KMS-11 (cell line): Measurements from ENCODE around the gene TIAM1.

ENCODE experiments used
- H2AFZ ChIP-seq: fragments of 200-600 bp; sonication (generic); 2 replicates; pipeline ENCODE4 v1.6.1; 2016; ENCODE audit warnings: antibody characterized with exemption, mixed run types, low read depth
- H3K27ac ChIP-seq: fragments of 200-600 bp; sonication (generic); 2 replicates; pipeline ENCODE4 v1.6.1; 2016; ENCODE audit warnings: mild to moderate bottlenecking, mixed run types
- H3K27me3 ChIP-seq: fragments of 200-600 bp; sonication (generic); 2 replicates; pipeline ENCODE4 v1.6.1; 2017; ENCODE audit warnings: mild to moderate bottlenecking, low read depth, mixed run types, moderate library complexity; ENCODE audit not compliant: insufficient read depth
- H3K36me3 ChIP-seq: fragments of 200-600 bp; sonication (generic); 2 replicates; pipeline ENCODE4 v1.6.1; 2017; ENCODE audit warnings: mild to moderate bottlenecking, mixed run types; ENCODE audit not compliant: insufficient read depth
- H3K4me1 ChIP-seq: fragments of 200-600 bp; sonication (generic); 2 replicates; pipeline ENCODE4 v1.6.1; 2016; ENCODE audit warnings: mild to moderate bottlenecking, low read depth, mixed run types; ENCODE audit not compliant: poor library complexity, severe bottlenecking
- H3K4me2 ChIP-seq: fragments of 200-600 bp; sonication (generic); 2 replicates; pipeline ENCODE4 v1.7.0; 2016; ENCODE audit warnings: mild to moderate bottlenecking, mixed run types
- H3K4me3 ChIP-seq: fragments of 200-600 bp; sonication (generic); IDR thresholded peaks from 2 replicates; pipeline ENCODE4 v1.6.1; 2017; ENCODE audit warnings: low read depth, low read length, mixed read lengths; ENCODE audit not compliant: insufficient read depth
- H3K79me2 ChIP-seq: fragments of 200-600 bp; sonication (generic); 2 replicates; pipeline ENCODE4 v1.6.1; 2016; ENCODE audit warnings: low read depth, mixed run types; ENCODE audit not compliant: insufficient read depth
- H3K9ac ChIP-seq: fragments of 200-600 bp; sonication (generic); 2 replicates; pipeline ENCODE4 v1.6.1; 2016; ENCODE audit warnings: mild to moderate bottlenecking, mixed run types
- H4K20me1 ChIP-seq: fragments of 200-600 bp; sonication (generic); 2 replicates; pipeline ENCODE4 v1.6.1; 2016; ENCODE audit warnings: mild to moderate bottlenecking, mixed run types; ENCODE audit not compliant: insufficient read depth
- CTCF ChIP-seq: fragments of 200-600 bp; sonication (generic); conservative IDR thresholded peaks from 2 replicates; pipeline ENCODE4 v1.6.1; 2017; ENCODE audit warnings: low read depth, mild to moderate bottlenecking, antibody characterized with exemption, low read length, moderate library complexity, mixed read lengths

The TIAM1 gene

GRCh38 chr21:31235671-31236450 lies 108.2 kb downstream of the TIAM1 start:
- H2AFZ ChIP-seq, result no peak overlapping the region
- no peaks in the 10 kb centered on the region for H4K20me1 ChIP-seq
- no peaks in the 10 kb centered on the region for H3K27me3 ChIP-seq
- H3K4me2 ChIP-seq, result no peak overlapping the region
- TF ChIP-seq CTCF, result no peak
- no peaks in the 10 kb centered on the region for H3K36me3 ChIP-seq
- no peaks in the 10 kb centered on the region for H3K79me2 ChIP-seq
- no peak overlapping the region for H3K4me3 ChIP-seq
- H3K9ac ChIP-seq, result no peak overlapping the region
- no peaks in the 10 kb centered on the region for H3K4me1 ChIP-seq
- H3K27ac ChIP-seq, result no peak overlapping the region

- H3K79me2 ChIP-seq, result no peaks in the 10 kb centered on the region
- H3K27me3 ChIP-seq, result no peaks in the 10 kb centered on the region
- H3K27ac ChIP-seq, result no peak overlapping the region
- H3K9ac ChIP-seq, result no peak overlapping the region
- no peak overlapping the region for H3K4me3 ChIP-seq
- H3K4me1 ChIP-seq, result no peaks in the 10 kb centered on the region
- no peak overlapping the region for H3K4me2 ChIP-seq
- H4K20me1 ChIP-seq, result no peaks in the 10 kb centered on the region
- H3K36me3 ChIP-seq, result no peaks in the 10 kb centered on the region
- TF ChIP-seq CTCF, result no peak
- H2AFZ ChIP-seq, result no peak overlapping the region
These were observed 109.1 kb downstream of the TIAM1 start for GRCh38 chr21:31234936-31235335.

GRCh38 chr21:31233711-31234110 lies 110.3 kb downstream of the TIAM1 start:
- no peak overlapping the region for H3K9ac ChIP-seq
- H2AFZ ChIP-seq, result no peak overlapping the region
- no peaks in the 10 kb centered on the region for H3K36me3 ChIP-seq
- H3K27ac ChIP-seq, result no peak overlapping the region
- H3K4me3 ChIP-seq, result no peak overlapping the region
- H3K4me1 ChIP-seq, result no peaks in the 10 kb centered on the region
- H3K79me2 ChIP-seq, result no peaks in the 10 kb centered on the region
- no peak for TF ChIP-seq CTCF
- H4K20me1 ChIP-seq, result no peaks in the 10 kb centered on the region
- no peak overlapping the region for H3K4me2 ChIP-seq
- H3K27me3 ChIP-seq, result no peaks in the 10 kb centered on the region

- no peaks in the 10 kb centered on the region for H4K20me1 ChIP-seq
- no peaks in the 10 kb centered on the region for H3K27me3 ChIP-seq
- no peak overlapping the region for H3K4me2 ChIP-seq
- TF ChIP-seq CTCF, result no peak
- no peaks in the 10 kb centered on the region for H3K79me2 ChIP-seq
- H3K4me1 ChIP-seq, result no peaks in the 10 kb centered on the region
- no peak overlapping the region for H3K9ac ChIP-seq
- no peak overlapping the region for H2AFZ ChIP-seq
- H3K36me3 ChIP-seq, result no peaks in the 10 kb centered on the region
- no peak overlapping the region for H3K4me3 ChIP-seq
- H3K27ac ChIP-seq, result no peak overlapping the region
These were observed 111.7 kb downstream of the TIAM1 start for GRCh38 chr21:31232344-31232743.
